ENCODE data around the gene ANAPC15. TPM values are rescaled to one million over a fixed set of nuclear protein-coding genes. Genes with fewer than 3 reads are reported as not detected.

The ANAPC15 gene
- total RNA-seq, 1 donor = 21.7 TPM

DNA sequence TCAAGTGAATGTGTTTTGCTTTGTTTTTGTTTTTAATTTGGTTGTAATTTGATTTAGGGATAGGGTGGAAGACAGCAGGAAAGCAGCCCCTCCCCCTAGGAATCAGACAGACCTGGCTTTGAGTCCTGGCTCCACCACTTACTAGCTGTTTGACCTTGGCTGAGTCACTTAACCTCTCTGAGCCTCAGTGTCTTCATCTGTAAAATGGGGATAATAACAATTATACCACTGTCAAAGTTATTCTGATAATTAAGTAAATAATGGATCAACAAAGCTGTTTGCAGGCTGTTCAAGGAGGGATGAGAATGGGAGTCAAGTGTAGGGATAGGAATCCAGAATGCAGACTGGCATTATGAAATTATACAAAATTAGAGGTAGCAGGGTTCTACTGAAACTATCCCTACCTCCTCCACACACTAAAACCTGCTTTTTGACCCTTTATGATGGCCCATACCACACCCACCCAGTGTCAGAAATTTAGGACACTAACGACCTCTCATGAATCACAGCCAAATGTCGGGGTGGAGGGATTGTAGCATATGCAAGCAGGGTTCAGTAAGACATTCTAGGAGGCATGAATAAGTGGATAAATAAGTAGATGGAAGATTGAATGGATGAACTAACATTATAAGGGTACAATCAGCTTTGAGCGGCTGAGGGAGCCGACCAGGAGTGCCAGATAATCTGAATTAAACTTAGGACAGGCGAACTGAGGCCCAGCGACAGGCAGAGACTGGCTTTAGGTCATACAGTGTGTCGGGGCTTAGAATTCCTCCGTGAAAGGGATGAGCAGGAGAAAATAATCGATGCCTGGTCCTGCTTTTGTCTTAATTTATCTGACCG, 974 bp downstream of the ANAPC15 start:
- DNase-seq (ENCODE audit: insufficient read length, low spot score, missing footprints) = no peak
- no peaks in the 10 kb centered on the region for H3K9me3 ChIP-seq (ENCODE audit: low read depth, low read length)

DNA sequence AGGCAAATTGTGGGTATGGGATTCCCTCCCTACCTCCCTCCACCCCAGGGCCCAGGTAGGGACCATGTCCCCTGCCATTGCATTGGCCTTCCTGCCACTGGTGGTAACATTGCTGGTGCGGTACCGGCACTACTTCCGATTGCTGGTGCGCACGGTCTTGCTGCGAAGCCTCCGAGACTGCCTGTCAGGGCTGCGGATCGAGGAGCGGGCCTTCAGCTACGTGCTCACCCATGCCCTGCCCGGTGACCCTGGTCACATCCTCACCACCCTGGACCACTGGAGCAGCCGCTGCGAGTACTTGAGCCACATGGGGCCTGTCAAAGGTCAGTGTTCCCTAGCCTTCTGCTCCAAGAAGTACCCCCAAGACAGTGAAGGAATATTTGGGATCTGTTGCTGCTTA, 6.6 kb downstream of the ANAPC15 start, which contains the start of gene TOMT:
Gene TOMT (plus strand): TSS at position 37 of the 400 bp plus-strand sequence. CDS start 28 bp downstream, at position 65.
- H3K79me2 ChIP-seq (ENCODE audit: insufficient read depth, low read length) = peaks cover 22% of the 10 kb centered on the region
- no peak for DNase-seq (ENCODE audit: insufficient read length, low spot score, missing footprints)
- H2AFZ ChIP-seq (ENCODE audit: low read length) = no peak within 1 kb of the TSS
- H3K4me3 ChIP-seq (ENCODE audit: insufficient read depth, low read length) = no peak within 1 kb of the TSS
- TF ChIP-seq, protein P1, sequence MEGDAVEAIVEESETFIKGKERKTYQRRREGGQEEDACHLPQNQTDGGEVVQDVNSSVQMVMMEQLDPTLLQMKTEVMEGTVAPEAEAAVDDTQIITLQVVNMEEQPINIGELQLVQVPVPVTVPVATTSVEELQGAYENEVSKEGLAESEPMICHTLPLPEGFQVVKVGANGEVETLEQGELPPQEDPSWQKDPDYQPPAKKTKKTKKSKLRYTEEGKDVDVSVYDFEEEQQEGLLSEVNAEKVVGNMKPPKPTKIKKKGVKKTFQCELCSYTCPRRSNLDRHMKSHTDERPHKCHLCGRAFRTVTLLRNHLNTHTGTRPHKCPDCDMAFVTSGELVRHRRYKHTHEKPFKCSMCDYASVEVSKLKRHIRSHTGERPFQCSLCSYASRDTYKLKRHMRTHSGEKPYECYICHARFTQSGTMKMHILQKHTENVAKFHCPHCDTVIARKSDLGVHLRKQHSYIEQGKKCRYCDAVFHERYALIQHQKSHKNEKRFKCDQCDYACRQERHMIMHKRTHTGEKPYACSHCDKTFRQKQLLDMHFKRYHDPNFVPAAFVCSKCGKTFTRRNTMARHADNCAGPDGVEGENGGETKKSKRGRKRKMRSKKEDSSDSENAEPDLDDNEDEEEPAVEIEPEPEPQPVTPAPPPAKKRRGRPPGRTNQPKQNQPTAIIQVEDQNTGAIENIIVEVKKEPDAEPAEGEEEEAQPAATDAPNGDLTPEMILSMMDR (IDR thresholded peaks at IDR 0.05; ENCODE audit: extremely low read depth, low read depth, low read length) = no peak
- peaks cover 23% of the 10 kb centered on the region for H3K4me1 ChIP-seq (ENCODE audit: insufficient read depth, low read length)
- H3K27me3 ChIP-seq (ENCODE audit: insufficient read depth, low read length) = no peaks in the 10 kb centered on the region
- H3K4me2 ChIP-seq (ENCODE audit: insufficient read depth, low read length) = no peak within 1 kb of the TSS
- H3K36me3 ChIP-seq (ENCODE audit: insufficient read depth, low read length) = peaks cover 1% of the 10 kb centered on the region
- H3K9me3 ChIP-seq (ENCODE audit: low read depth, low read length) = no peaks in the 10 kb centered on the region
- peaks cover 3% of the 10 kb centered on the region for H4K20me1 ChIP-seq (ENCODE audit: insufficient read depth, low read length)
- no peak within 1 kb of the TSS for H3K27ac ChIP-seq (ENCODE audit: low read depth, low read length)

More for the DNA sequence above, 974 bp downstream of the ANAPC15 start:
- Histone ChIP-seq H3K27me3 (ENCODE audit: insufficient read depth, low read length) (no peaks in the 10 kb centered on the region), H2AFZ (ENCODE audit: low read length) (peak overlapping the region; percentile 87), H3K4me1 (ENCODE audit: insufficient read depth, low read length) (peaks cover 33% of the 10 kb centered on the region), H3K27ac (ENCODE audit: low read depth, low read length) (peak overlapping the region; percentile 100), H3K4me2 (ENCODE audit: insufficient read depth, low read length) (peak overlapping the region; percentile 96), H3K4me3 (ENCODE audit: insufficient read depth, low read length) (peak overlapping the region; percentile 91), H4K20me1 (ENCODE audit: insufficient read depth, low read length) (no peaks in the 10 kb centered on the region), H3K36me3 (ENCODE audit: insufficient read depth, low read length) (no peaks in the 10 kb centered on the region), H3K79me2 (ENCODE audit: insufficient read depth, low read length) (peaks cover 6% of the 10 kb centered on the region)
- TF ChIP-seq, protein P1 (IDR thresholded peaks at IDR 0.05; ENCODE audit: extremely low read depth, low read depth, low read length) = no peak

GRCh38 chr11:72103754-72104167, 8.7 kb downstream of the ANAPC15 start:
- Histone ChIP-seq H3K9me3 (ENCODE audit: low read depth, low read length) (no peaks in the 10 kb centered on the region), H2AFZ (ENCODE audit: low read length) (peak overlapping the region; percentile 71), H3K4me3 (ENCODE audit: insufficient read depth, low read length) (peak overlapping the region; percentile 53), H4K20me1 (ENCODE audit: insufficient read depth, low read length) (peaks cover 14% of the 10 kb centered on the region), H3K79me2 (ENCODE audit: insufficient read depth, low read length) (peaks cover 43% of the 10 kb centered on the region), H3K27ac (ENCODE audit: low read depth, low read length) (peak overlapping the region; percentile 58), H3K4me1 (ENCODE audit: insufficient read depth, low read length) (peaks cover 32% of the 10 kb centered on the region), H3K4me2 (ENCODE audit: insufficient read depth, low read length) (peak overlapping the region; percentile 74), H3K27me3 (ENCODE audit: insufficient read depth, low read length) (no peaks in the 10 kb centered on the region), H3K36me3 (ENCODE audit: insufficient read depth, low read length) (peaks cover 23% of the 10 kb centered on the region)
- no peak for DNase-seq (ENCODE audit: insufficient read length, low spot score, missing footprints)
- TF ChIP-seq, protein P1 (IDR thresholded peaks at IDR 0.05; ENCODE audit: extremely low read depth, low read depth, low read length) = no peak
